Measurements from ENCODE around the gene AMDHD1. TPM values are rescaled to one million over a fixed set of nuclear protein-coding genes. Genes with fewer than 3 reads are reported as not detected.

Gene AMDHD1
- total and polyA plus RNA-seq, 2 donors (not counting 3 experiments of a cell fraction or from before 2014, with no cell fraction given) = not detected

DNA sequence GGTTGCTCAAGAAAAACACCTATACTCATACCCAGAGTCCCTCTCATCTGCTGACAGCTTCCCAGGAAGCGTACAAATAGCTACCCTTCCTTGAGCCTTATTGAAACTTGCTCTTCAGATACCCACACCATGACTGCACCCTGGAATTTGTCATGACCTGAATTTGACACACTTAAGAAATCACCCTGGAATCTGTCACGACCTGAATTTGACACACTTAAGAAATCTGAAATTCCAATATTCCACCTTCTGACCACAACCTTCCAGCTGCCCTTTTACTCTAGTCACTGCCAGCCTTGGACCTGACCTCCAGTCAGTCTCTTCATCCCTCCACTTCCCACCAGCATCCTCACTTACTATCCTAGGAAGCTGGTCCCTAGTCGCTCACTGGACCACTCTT is 54.1 kb downstream of the AMDHD1 start:
- DNase-seq (ENCODE audit: low read depth, low spot score) = no peak
- no peak overlapping the region for H3K9ac ChIP-seq (replicated peaks; ENCODE audit: extremely low read depth, insufficient read depth, low read length)
- H3K9me3 ChIP-seq (replicated peaks; ENCODE audit: control insufficient read depth, insufficient read depth, low read length) = no peaks in the 10 kb centered on the region
- intact Hi-C loops (cut with micrococcal nuclease) = no loop called here
- no peaks in the 10 kb centered on the region for H3K9me1 ChIP-seq (replicated peaks; ENCODE audit: control insufficient read depth, extremely low read depth, insufficient read depth, low read length)
- no peak for TF ChIP-seq POLR2A (IDR thresholded peaks at IDR 0.05; ENCODE audit: low read depth, low read length)
- no peak overlapping the region for H3K4me3 ChIP-seq (replicated peaks in 1 of 3; ENCODE audit: insufficient read depth in 1 of 3, low read depth in 1 of 3, low read length in 3 of 3)
- no peaks in the 10 kb centered on the region for H3K4me1 ChIP-seq (ENCODE audit: control insufficient read depth, extremely low read depth, insufficient read depth, low read length)
- H3K36me3 ChIP-seq (ENCODE audit: control insufficient read depth in 2 of 2, extremely low read depth in 1 of 2, insufficient read depth in 2 of 2, low read length in 2 of 2) = peaks cover 2 to 4% of the 10 kb centered on the region in 2 experiments
- peaks cover 0 to 6% of the 10 kb centered on the region in 2 experiments for H3K27me3 ChIP-seq (ENCODE audit: control insufficient read depth in 2 of 2, insufficient read depth in 2 of 2, low read length in 2 of 2)
- ChIA-PET POLR2A (interaction anchor here (0.6 kb wide), 1 partner anchor 607 kb away, joined by 5 read pairs; no protein-coding TSS in a partner anchor), CTCF (interaction anchor here (1.0 to 4.8 kb wide), 2 partner anchors 80 to 174 kb away, joined by 3 to 126 read pairs; no protein-coding TSS in a partner anchor)
- no peaks in the 10 kb centered on the region for H3K79me2 ChIP-seq (ENCODE audit: control insufficient read depth, insufficient read depth, low read length)
- H4K20me1 ChIP-seq (replicated peaks; ENCODE audit: control insufficient read depth, extremely low read depth, insufficient read depth, low read length) = no peaks in the 10 kb centered on the region
- no peak overlapping the region for H3K4me2 ChIP-seq (ENCODE audit: insufficient read depth, low read length)
- no peak overlapping the region for H2AFZ ChIP-seq (ENCODE audit: low read depth, low read length)
- FAIRE-seq = no peak
- dilution Hi-C loops (cut with MboI; ENCODE audit: extremely low pct_ligation_motif_present, low sequenced_read_pairs) = no loop called here
- BruUV-seq (replicated peaks) = no TSS peak
- no peak overlapping the region for H3K27ac ChIP-seq (ENCODE audit: insufficient read depth, low read depth, low read length)

DNA sequence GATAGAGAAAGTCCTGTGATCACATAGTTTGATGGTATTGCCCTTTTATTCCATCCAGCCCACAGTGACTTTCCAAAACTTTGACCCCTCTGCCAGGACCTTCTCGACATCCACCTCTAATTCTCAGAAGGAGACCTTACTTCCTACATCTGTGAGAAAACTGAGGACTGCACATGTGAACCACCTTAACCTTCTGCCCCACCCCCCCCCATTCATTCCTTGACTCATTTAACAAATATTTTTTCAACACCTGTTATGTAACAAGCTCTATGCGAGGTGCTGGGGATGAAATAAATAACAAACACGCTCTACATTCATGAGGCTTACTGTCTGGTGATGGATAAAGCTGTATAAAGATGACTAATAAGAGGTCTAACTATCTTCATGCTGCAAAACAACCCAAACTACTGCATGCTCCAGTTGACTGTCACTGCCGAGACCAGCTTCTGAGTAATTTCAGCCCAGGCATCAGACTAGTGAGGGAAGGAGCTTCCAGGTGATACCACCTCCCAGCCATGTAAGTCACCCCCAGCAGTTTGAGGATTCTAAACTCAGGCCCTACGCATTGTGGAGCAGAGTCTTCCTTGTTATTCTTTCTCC is 54.9 kb downstream of the AMDHD1 start:
- H2AFZ ChIP-seq (ENCODE audit: low read depth, low read length) = no peak overlapping the region
- no peaks in the 10 kb centered on the region for H3K9me1 ChIP-seq (replicated peaks; ENCODE audit: control insufficient read depth, extremely low read depth, insufficient read depth, low read length)
- peaks cover 4% of the 10 kb centered on the region in 2 experiments for H3K36me3 ChIP-seq (ENCODE audit: control insufficient read depth in 2 of 2, extremely low read depth in 1 of 2, insufficient read depth in 2 of 2, low read length in 2 of 2)
- TF ChIP-seq POLR2AphosphoS5 (IDR thresholded peaks at IDR 0.05; ENCODE audit: insufficient read depth, low read depth, low read length) (no peak), FOS (IDR thresholded peaks at IDR 0.05; ENCODE audit: borderline replicate concordance, insufficient read depth, low read length) (no peak), JUN (IDR thresholded peaks at IDR 0.05; ENCODE audit: borderline replicate concordance, insufficient read depth, insufficient read length, low read depth) (no peak), GATA2 (IDR thresholded peaks at IDR 0.05; ENCODE audit: insufficient read depth, insufficient read length, low read depth, low read length) (no peak)
- TF ChIP-seq, protein P1, sequence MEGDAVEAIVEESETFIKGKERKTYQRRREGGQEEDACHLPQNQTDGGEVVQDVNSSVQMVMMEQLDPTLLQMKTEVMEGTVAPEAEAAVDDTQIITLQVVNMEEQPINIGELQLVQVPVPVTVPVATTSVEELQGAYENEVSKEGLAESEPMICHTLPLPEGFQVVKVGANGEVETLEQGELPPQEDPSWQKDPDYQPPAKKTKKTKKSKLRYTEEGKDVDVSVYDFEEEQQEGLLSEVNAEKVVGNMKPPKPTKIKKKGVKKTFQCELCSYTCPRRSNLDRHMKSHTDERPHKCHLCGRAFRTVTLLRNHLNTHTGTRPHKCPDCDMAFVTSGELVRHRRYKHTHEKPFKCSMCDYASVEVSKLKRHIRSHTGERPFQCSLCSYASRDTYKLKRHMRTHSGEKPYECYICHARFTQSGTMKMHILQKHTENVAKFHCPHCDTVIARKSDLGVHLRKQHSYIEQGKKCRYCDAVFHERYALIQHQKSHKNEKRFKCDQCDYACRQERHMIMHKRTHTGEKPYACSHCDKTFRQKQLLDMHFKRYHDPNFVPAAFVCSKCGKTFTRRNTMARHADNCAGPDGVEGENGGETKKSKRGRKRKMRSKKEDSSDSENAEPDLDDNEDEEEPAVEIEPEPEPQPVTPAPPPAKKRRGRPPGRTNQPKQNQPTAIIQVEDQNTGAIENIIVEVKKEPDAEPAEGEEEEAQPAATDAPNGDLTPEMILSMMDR (IDR thresholded peaks at IDR 0.05; ENCODE audit: extremely low read depth in 1 of 2, insufficient read depth in 1 of 2, low read depth in 1 of 2, low read length in 2 of 2) = no peak
- TF ChIP-seq, protein P2, sequence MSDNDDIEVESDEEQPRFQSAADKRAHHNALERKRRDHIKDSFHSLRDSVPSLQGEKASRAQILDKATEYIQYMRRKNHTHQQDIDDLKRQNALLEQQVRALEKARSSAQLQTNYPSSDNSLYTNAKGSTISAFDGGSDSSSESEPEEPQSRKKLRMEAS (IDR thresholded peaks at IDR 0.05; ENCODE audit: insufficient read depth, insufficient read length) = no peak
- no peaks in the 10 kb centered on the region for H3K4me1 ChIP-seq (ENCODE audit: control insufficient read depth, extremely low read depth, insufficient read depth, low read length)
- peaks cover 0 to 1% of the 10 kb centered on the region in 2 experiments for H3K27me3 ChIP-seq (ENCODE audit: control insufficient read depth in 2 of 2, insufficient read depth in 2 of 2, low read length in 2 of 2)
- no peaks in the 10 kb centered on the region for H4K20me1 ChIP-seq (replicated peaks; ENCODE audit: control insufficient read depth, extremely low read depth, insufficient read depth, low read length)
- H3K4me2 ChIP-seq (ENCODE audit: insufficient read depth, low read length) = no peak overlapping the region
- no peaks in the 10 kb centered on the region for H3K9me3 ChIP-seq (replicated peaks; ENCODE audit: control insufficient read depth, insufficient read depth, low read length)
- no peak for FAIRE-seq
- H3K4me3 ChIP-seq (replicated peaks in 1 of 3; ENCODE audit: insufficient read depth in 1 of 3, low read depth in 1 of 3, low read length in 3 of 3) = no peak overlapping the region
- DNase-seq (ENCODE audit: low read depth, low spot score) = no peak
- no peak overlapping the region for H3K9ac ChIP-seq (replicated peaks; ENCODE audit: extremely low read depth, insufficient read depth, low read length)
- no TSS peak for BruUV-seq (replicated peaks)
- H3K79me2 ChIP-seq (ENCODE audit: control insufficient read depth, insufficient read depth, low read length) = no peaks in the 10 kb centered on the region
- intact Hi-C loops (cut with micrococcal nuclease) (loop anchor here (1.0 to 2.0 kb wide), 3 partner anchors 80 to 415 kb away; no protein-coding TSS in a partner anchor), dilution Hi-C loops (cut with MboI; ENCODE audit: extremely low pct_ligation_motif_present, low sequenced_read_pairs) (no loop called here)
- ChIA-PET CTCF (interaction anchor here (0.6 to 4.8 kb wide), 31 partner anchors 9 to 1494 kb away, joined by 3 to 126 read pairs (median 4); partner anchors contain the start of genes AMDHD1 and CCDC38), POLR2A (no interaction called here)
- H3K27ac ChIP-seq (ENCODE audit: insufficient read depth, low read depth, low read length) = no peak overlapping the region
